NCI-H2081 treated with DMSO at 0.1 percent for 48 hours (cell line): Measurements from ENCODE around the gene NAP1L5.

Experiments used
- DNase-seq: peaks from one replicate; lab custom pipeline; 2025; lab: John Stamatoyannopoulos, UW

The NAP1L5 gene

DNA sequence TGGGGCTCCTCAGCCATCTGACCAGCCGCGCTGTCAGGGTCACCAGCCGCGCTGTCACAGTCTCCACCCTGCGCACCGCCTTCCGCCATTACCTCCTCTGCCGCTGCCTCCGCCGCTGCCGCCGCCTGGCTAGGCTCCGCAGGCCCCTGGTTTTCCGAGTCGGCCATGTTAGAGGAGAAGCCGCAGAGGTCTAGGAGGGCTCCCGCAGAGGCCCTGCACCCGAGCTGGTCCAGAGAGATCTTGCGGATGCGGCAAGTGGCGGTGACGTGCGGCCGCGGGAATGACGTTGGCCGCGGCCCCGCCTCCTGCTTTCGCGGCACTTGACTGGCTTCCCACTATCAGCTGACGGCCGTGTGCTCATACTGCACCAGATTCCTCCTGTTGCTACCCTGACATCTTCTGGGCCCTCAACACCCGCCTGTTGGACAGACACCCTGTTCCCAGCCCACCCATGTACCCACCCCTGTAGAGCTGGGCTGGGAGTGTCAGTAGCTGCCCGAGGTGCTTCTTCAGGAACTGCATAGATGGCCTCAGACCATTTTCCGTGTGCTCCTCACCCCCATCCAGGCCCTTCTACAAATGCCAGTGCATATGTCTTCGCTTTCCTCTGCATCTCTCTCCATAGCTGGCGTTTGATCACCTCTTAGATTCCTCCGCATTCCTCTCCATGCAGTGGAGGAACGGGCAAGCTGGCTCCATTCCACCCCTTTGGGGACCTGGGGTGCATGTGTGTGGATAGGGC lies at the start of gene NAP1L5:
NAP1L5 (minus strand) TSS at position 242 of the 742 bp plus-strand sequence; CDS start at position 167, 75 bp downstream.
- DNase-seq = peak; percentile 45

- DNase-seq = no peak
Measured at GRCh38 chr4:88747351-88747750, 49.7 kb upstream of the NAP1L5 start.

DNA sequence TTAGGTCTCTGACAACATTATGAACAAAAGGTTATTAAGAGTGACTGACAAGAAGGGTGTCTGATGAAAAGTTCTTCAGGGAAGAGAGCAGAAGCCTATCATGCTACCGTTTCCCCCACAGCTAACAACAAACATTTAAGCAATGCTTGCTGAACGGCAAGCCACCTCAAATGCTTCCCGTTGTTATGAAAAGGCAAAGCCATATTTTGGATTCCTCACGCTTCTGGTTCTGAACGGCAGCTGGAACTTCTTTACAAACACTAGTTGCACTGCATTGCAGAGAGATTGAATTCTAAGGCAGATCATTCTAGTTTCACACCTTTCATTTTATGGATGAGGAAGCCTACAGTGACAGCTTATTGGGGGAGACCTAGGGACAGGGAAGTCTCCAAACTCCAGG lies 48.6 kb upstream of the NAP1L5 start:
- no peak for DNase-seq

GRCh38 chr4:88745581-88746163 lies 48.0 kb upstream of the NAP1L5 start:
- no peak for DNase-seq

DNA sequence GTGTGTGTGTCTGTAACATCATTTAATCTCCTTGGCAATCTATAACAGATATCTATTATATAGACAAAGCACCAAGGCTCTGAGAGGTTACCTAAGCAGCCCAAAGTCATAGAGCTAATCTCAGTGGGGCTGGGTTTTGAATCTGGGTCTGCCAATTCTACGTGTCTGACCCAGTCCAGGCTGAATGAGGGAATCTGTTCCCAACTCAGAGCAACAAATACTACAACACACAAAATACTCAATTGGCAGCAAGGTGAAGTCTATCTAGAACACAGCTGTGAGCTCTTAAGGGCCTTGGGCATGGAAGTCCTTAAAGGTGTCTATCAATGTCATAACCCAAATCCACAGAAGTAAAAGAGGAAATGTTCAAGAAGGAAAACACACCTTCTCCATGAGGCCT lies 47.5 kb upstream of the NAP1L5 start:
- no peak for DNase-seq

GRCh38 chr4:88744609-88745008 lies 47.0 kb upstream of the NAP1L5 start:
- DNase-seq = no peak

DNA sequence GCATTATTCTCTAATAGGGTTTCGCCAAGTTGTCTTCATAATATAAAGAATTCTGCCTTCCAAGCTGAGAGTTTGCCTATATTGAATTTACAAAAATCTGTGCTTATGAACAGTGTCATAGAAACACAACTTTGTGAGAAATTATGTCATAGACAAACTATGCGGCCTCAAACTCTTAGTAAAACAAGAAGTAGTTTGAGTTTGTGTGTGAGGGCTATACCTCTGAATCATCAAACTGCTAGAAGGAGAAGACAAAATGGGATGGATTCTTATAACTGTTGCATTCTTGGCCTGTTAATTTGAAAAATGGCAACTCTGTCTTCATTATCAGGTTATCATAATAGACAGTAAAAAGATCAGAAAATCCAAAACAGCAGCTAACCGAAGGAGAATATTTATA lies 46.1 kb upstream of the NAP1L5 start:
- no peak for DNase-seq

GRCh38 chr4:88742561-88742960 lies 44.9 kb upstream of the NAP1L5 start:
- DNase-seq = no peak

DNA sequence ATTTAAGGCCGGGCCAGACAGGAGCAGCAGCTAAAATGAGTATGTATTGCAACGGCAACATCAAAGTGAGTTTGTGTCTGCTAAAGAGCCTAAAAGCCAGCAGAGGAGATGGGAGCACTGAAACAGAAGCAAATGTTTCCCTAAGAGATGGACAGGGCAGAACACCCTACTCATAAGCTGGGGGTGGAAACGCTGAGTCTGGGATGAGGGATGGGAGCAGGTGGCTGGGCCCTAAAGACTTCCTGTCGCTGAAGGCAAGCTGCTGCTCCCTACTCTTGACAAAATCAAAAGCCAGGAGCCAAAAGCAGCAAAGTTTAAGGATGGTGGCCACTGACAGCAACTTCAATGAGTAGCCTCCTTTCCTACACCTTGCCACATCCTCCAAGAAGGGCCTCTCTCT lies 40.6 kb upstream of the NAP1L5 start:
- no peak for DNase-seq

GRCh38 chr4:88737307-88737941 lies 39.8 kb upstream of the NAP1L5 start:
- DNase-seq = no peak

GRCh38 chr4:88736264-88736663 lies 38.6 kb upstream of the NAP1L5 start:
- DNase-seq = no peak

- no peak for DNase-seq
Measured at GRCh38 chr4:88735564-88735963, 37.9 kb upstream of the NAP1L5 start.

GRCh38 chr4:88734403-88734949 lies 36.8 kb upstream of the NAP1L5 start:
- DNase-seq = no peak

DNA sequence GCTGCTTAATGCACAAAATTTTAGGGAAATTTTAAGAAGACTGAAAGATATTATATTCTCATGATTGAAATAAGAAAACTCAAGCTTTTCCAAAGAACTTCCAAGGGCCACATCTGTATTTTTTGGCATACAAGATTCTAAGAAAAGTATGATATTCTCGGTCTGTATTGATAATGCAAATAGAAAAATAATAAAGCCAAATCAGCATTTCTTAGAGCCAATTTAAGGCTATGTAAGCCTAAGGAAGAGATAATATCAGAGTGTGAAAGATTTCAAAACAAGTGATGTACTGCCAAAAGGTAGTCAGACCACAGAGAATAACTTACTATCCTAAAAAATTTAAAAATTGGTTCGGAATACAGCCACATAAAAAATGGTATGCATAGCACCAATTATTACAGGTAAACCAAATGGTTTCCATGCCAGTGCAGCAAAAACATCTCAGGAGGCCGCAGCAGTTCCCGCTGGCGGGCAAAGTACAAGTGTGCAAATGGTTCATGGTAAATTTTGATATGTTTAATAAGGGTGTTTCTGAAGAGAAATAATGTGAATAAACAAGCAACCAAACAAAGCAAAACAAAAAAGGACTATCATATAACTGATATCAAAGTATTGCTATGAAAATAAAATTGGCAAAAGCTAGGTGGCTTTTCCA lies 35.2 kb upstream of the NAP1L5 start:
- no peak for DNase-seq

DNA sequence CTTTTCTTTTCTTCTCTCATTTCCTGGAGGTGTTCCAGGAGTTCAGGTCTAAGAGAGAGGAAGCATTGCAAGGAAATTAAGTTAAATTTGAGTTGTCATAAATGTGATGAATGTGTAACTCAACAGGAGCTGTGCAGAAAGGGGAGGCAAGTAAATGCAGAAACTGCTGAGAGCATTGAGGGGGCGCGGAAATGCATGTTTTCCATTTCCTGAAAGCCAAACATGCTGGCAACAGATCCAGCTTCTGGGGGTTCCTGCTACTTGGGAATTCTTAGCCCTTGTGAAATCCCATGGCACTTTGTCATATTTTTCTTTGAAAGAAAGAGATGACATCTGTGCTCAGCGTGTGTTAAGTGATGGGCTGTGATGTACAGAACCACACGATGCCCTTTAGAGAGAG lies 33.8 kb upstream of the NAP1L5 start:
- no peak for DNase-seq

DNA sequence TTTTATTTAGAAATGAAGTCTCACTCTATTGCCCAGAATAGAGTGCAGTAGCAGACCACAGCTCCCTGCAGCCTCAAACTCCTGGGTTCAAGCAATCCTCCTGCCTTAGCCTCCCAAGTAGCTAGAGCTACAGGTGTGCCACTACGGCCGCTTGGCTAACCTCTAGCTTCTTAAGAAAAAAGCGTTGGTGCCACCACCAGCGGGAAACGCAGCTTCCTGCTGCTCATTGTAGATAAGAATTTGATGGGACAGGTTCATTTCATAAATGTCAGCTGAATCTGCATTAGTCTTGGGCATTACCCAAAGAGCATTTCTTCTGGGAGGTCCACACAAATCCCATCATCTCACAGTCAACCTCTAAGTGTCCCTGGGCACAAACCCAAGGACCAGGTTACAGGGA lies 33.2 kb upstream of the NAP1L5 start:
- no peak for DNase-seq

- no peak for DNase-seq
Measured at GRCh38 chr4:88729146-88729760, 31.6 kb upstream of the NAP1L5 start.

DNA sequence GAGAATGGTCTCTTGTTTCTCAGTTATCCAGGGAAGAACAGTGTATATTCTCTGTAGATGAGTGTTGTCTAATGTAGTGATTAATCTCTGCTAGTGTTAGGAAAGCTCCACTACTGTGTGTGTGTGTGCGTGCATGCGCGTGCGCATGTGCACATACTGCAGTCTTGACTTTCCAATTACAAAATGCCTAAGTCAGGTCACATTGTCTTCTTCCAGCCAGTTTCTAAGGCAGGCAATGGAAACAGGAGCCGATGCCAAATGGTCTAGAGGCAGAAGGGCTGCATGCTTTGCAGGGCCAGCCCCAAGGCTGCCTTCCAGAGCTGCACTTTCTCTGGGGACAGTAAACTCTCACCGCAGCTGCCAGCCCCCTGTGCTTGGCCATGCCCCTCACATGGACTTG lies 30.5 kb upstream of the NAP1L5 start:
- no peak for DNase-seq

DNA sequence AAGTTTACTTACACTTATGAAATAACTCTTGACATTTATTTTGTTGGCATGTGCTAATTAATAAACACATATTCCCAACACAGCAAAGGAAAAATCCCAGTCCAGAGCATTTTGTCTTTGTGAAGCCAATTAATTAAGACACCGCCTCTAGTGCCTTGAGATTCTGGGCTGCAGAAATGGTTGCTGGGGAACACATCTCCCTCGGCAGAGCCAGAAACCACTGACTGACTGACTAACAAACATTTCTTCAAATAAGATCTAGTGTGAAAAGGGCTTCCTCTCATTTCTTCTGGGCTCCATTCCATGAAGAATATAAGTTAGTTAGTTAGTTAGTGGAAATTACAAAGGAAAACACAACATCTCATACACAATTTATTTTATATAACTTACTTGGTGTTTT lies 28.4 kb upstream of the NAP1L5 start:
- DNase-seq = no peak

DNA sequence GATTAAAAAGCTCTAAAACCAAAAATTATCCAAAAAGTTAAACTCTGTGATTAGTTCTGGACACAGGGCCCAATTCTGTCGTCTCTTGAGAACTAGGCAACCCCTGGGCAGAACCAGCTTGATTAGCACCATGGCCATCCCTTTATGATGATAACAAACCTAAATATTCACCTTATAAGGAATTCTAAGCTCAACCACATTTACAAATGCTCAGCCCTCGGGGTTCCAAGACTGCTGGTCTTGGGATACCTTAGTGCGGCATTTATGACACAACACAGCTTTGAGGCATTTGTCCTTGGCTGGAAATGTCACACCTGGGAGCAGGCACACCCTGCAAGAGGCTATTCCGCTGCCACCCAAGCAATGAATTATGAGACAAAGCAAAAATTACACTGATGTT lies 27.5 kb upstream of the NAP1L5 start:
- DNase-seq = no peak

- DNase-seq = no peak
Measured at GRCh38 chr4:88724406-88724805, 26.8 kb upstream of the NAP1L5 start.

DNA sequence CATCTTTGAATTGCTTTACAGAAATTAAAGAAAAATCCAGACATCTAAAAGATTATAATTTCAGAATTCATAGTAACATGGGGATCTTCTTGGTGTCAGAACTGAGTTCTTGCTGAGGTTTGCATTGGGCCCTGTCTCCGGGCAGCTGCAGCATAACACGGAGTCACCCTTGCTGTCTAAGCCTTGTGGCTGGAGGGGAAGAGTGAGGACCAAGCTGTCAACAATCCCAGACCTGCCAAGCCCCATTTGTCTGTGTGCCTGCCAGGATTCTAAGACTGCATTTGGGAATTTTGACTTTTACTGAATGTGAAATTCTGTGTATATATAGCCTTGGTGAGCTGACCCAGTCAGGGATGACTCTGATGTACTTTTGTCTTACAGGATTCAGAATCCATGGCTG lies 25.2 kb upstream of the NAP1L5 start:
- no peak for DNase-seq
